BJ (cell line): Measurements from ENCODE around the gene ZNF512B. TPM values are rescaled to one million over a fixed set of nuclear protein-coding genes. Genes with fewer than 3 reads are reported as not detected.

Experiments
- CTCF ChIA-PET: fragments of 350-600 bp; formaldehyde crosslinking; extraction: SDS; loops from one replicate; lab custom pipeline; 2021; ENCODE audit warnings: antibody characterized with exemption, inconsistent platforms; lab: Yijun Ruan, JAX
- POLR2A ChIA-PET: fragments of 300-600 bp; sonication (Branson Sonifier 250); formaldehyde crosslinking; extraction: SDS; loops from one replicate; lab custom pipeline; 2021; ENCODE audit warnings: antibody characterized with exemption; lab: Charles Lee
- DNase-seq: peaks from one replicate; pipeline ENCODE4 v3.0.0-alpha.2; 2011; ENCODE audit warnings: low read depth
- H3K27me3 ChIP-seq: 2 replicates; pipeline ENCODE4 v1.6.0; 2011; ENCODE audit warnings: low read length; ENCODE audit not compliant: control insufficient read depth, insufficient read depth
- H3K36me3 ChIP-seq: 2 replicates; pipeline ENCODE4 v1.5.1; 2011; ENCODE audit warnings: low read length; ENCODE audit not compliant: control insufficient read depth, insufficient read depth
- H3K4me3 ChIP-seq: 2 replicates; pipeline ENCODE4 v1.5.1; 2011; ENCODE audit warnings: low read depth, mild to moderate bottlenecking, control low read depth, low read length
- CTCF ChIP-seq: IDR thresholded peaks from 2 replicates; pipeline ENCODE4 v1.5.1; 2011; ENCODE audit warnings: low read depth, mild to moderate bottlenecking, control low read depth, inconsistent platforms, low read length, moderate library complexity; ENCODE audit not compliant: insufficient read depth
- polyA plus RNA-seq: library from polyadenylated mRNA; depleted of rRNA; stranded (reverse); fragments of >200 nt; gene quantifications from 2 replicates; pipeline ENCODE4 v1.2.3, GENCODE V29; 2011

ZNF512B gene
- polyA plus RNA-seq, 1 experiment, result 6.0 TPM

GRCh38 chr20:63942969-63943807 lies 26.5 kb downstream of the ZNF512B start:
- TF ChIP-seq CTCF, result no peak
- POLR2A ChIA-PET, result interaction anchor here (0.6 kb wide), 1 partner anchor 87 kb away, joined by 3 read pairs; no protein-coding TSS in a partner anchor
- H3K4me3 ChIP-seq, result no peak overlapping the region

GRCh38 chr20:63942250-63942951 lies 27.3 kb downstream of the ZNF512B start:
- CTCF ChIA-PET, result interaction anchor here (0.6 to 0.7 kb wide), 2 partner anchors 12 to 17 kb away, joined by 3 read pairs; no protein-coding TSS in a partner anchor
- TF ChIP-seq CTCF, result no peak
- no peaks in the 10 kb centered on the region for H3K27me3 ChIP-seq
- DNase-seq, result no peak
- H3K36me3 ChIP-seq, result peaks cover 51% of the 10 kb centered on the region
- POLR2A ChIA-PET, result interaction anchor here (0.6 kb wide), 1 partner anchor 86 kb away, joined by 3 read pairs; no protein-coding TSS in a partner anchor
- no peak overlapping the region for H3K4me3 ChIP-seq

More at GRCh38 chr20:63942969-63943807, 26.5 kb downstream of the ZNF512B start:
- DNase-seq, result no peak
- CTCF ChIA-PET, result interaction anchor here (0.6 to 0.7 kb wide), 2 partner anchors 11 to 18 kb away, joined by 3 read pairs; no protein-coding TSS in a partner anchor
- H3K27me3 ChIP-seq, result no peaks in the 10 kb centered on the region
- H3K36me3 ChIP-seq, result peaks cover 54% of the 10 kb centered on the region

- Histone ChIP-seq H3K36me3 (peaks cover 51% of the 10 kb centered on the region), H3K27me3 (no peaks in the 10 kb centered on the region), H3K4me3 (no peak overlapping the region)
- DNase-seq, result no peak
- ChIA-PET CTCF (no interaction called here), POLR2A (no interaction called here)
- TF ChIP-seq CTCF, result no peak
Observed at GRCh38 chr20:63941282-63942081, 28.2 kb downstream of the ZNF512B start.

GRCh38 chr20:63940472-63941266 lies 29.1 kb downstream of the ZNF512B start:
- no peaks in the 10 kb centered on the region for H3K27me3 ChIP-seq
- peaks cover 50% of the 10 kb centered on the region for H3K36me3 ChIP-seq
- no peak overlapping the region for H3K4me3 ChIP-seq
- ChIA-PET POLR2A (no interaction called here), CTCF (interaction anchor here (0.7 kb wide), 1 partner anchor 44 kb away, joined by 3 read pairs; no protein-coding TSS in a partner anchor)
- DNase-seq, result no peak
- TF ChIP-seq CTCF, result no peak
